Daoy (cell line): ENCODE data around the gene PCDHA8. TPM values are rescaled to one million over a fixed set of nuclear protein-coding genes. Genes with fewer than 3 reads are reported as not detected.
"Not testable (repeated sequence)": the region's sequence is repeated elsewhere in the genome, so short reads cannot be mapped to it uniquely, and the experiment has no call there.

Source experiments
- DNase-seq: peaks from one replicate; pipeline ENCODE4 v3.0.0-alpha.2; 2015; ENCODE audit warnings: low read depth
- total RNA-seq: library from RNA; depleted of rRNA; stranded (reverse); fragments of >200 nt; shearing (Covaris generic); gene quantifications from 2 replicates; pipeline ENCODE4 v1.2.3, GENCODE V29; 2014; rRNA removed

PCDHA8 gene
- total RNA-seq, 1 experiment from 2014 or later = 0.06 TPM

DNA sequence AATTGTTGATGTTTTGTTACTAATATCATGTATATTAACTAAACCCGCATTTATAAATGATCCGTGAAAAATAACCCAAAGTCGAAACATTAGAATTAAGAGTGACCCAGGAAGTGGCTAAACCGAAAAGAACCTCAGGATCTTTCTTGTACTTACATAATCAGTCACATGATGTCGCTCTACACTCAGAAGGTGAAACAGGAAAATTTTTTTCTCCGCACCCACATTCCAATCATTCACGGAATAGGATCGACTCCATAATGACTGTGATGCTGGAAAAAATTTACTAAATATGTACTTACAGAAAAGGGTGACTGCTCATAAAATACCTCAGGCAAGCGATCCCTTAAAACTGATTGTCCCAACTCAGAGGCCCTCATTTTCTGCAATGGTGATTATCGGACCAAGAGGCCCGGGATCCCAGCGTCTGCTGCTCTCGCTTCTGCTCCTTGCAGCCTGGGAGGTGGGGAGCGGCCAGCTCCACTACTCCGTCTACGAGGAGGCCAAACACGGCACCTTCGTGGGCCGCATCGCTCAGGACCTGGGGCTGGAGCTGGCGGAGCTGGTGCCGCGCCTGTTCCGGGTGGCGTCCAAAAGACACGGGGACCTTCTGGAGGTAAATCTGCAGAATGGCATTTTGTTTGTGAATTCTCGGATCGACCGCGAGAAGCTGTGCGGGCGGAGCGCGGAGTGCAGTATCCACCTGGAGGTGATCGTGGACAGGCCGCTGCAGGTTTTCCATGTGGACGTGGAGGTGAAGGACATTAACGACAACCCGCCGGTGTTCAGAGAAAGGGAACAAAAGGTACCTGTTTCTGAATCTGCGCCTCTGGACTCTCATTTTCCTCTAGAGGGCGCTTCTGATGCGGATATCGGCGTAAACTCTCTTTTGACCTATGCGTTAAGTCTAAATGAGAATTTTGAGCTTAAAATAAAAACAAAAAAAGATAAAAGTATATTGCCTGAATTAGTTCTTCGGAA, 34.4 kb downstream of the PCDHA8 start, which contains the start of gene PCDHA12:
Gene PCDHA12 (plus strand): TSS at position 224 of the 981 bp plus-strand sequence. CDS start 165 bp downstream, at position 389.
- DNase-seq = no peak

DNA sequence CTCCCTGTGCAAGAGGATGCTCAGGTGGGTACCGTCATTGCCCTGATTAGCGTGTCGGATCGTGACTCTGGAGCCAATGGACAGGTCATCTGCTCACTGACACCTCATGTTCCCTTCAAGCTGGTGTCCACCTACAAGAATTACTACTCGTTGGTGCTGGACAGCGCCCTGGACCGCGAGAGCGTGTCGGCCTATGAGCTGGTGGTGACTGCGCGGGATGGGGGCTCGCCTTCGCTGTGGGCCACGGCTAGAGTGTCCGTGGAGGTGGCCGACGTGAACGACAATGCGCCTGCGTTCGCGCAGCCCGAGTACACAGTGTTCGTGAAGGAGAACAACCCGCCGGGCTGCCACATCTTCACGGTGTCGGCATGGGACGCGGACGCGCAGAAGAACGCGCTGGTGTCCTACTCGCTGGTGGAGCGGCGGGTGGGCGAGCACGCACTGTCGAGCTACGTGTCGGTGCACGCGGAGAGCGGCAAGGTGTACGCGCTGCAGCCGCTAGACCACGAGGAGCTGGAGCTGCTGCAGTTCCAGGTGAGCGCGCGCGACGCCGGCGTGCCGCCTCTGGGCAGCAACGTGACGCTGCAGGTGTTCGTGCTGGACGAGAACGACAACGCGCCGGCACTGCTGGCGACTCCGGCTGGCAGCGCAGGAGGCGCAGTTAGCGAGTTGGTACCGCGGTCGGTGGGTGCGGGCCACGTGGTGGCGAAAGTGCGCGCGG, 35.7 kb downstream of the PCDHA8 start:
- DNase-seq = not testable (repeated sequence)

DNA sequence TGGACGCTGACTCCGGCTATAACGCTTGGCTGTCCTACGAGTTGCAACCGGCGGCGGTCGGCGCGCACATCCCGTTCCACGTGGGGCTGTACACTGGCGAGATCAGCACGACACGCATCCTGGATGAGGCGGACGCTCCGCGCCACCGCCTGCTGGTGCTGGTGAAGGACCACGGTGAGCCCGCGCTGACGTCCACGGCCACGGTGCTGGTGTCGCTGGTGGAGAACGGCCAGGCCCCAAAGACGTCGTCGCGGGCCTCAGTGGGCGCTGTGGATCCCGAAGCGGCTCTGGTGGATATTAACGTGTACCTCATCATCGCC, 36.2 kb downstream of the PCDHA8 start:
- no peak for DNase-seq

DNA sequence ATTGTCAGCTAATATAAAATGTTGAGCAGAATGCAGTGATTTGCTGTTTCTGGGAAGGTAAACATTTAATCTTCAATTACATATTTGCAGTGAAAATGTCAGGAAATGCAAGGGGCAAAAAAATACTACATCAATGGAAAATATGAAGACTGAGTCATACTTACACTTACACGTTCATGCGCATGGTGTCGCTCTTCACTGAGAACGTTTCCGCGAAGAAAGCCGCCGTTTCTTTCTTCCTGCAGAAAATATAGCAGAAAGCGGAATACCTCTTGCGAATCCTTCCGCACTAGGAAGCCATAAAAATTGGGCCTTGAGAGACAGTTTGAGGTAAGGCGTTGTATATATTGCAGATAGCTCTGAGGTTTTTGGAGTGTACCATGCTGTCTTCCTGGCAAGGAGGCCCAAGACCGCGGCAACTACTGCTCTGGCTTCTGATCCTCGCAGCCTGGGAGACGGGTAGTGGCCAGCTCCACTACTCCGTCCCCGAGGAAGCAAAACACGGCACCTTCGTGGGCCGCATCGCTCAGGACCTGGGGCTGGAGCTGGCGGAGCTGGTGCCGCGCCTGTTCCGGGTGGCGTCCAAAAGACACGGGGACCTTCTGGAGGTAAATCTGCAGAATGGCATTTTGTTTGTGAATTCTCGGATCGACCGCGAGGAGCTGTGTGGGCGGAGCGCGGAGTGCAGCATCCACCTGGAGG, 41.1 kb downstream of the PCDHA8 start, which contains the start of gene PCDHA13:
Gene PCDHA13 (plus strand): TSS at position 236 of the 702 bp plus-strand sequence. CDS start 145 bp downstream, at position 381.
- no peak for DNase-seq

DNA sequence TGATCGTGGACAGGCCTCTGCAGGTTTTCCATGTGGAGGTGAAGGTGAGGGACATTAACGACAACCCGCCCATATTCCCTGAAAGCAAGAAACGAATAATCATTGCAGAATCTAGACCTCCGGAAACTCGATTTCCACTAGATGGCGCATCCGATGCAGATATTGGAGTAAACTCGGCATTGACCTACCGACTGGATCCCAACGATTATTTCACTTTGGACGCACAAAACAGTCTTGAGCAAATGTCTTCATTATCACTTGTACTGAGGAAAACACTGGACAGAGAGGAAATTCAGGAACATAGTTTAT, 41.6 kb downstream of the PCDHA8 start:
- DNase-seq = no peak

DNA sequence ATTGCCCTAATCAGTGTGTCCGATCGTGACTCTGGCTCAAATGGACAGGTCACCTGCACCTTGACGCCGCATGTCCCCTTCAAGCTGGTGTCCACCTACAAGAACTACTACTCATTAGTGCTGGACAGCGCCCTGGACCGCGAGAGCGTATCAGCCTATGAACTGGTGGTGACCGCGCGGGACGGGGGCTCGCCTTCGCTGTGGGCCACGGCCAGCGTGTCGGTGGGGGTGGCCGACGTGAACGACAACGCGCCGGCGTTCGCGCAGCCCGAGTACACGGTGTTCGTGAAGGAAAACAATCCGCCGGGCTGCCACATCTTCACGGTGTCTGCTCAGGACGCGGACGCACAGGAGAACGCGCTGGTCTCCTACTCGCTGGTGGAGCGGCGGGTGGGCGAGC, 42.4 kb downstream of the PCDHA8 start:
- DNase-seq = no peak

DNA sequence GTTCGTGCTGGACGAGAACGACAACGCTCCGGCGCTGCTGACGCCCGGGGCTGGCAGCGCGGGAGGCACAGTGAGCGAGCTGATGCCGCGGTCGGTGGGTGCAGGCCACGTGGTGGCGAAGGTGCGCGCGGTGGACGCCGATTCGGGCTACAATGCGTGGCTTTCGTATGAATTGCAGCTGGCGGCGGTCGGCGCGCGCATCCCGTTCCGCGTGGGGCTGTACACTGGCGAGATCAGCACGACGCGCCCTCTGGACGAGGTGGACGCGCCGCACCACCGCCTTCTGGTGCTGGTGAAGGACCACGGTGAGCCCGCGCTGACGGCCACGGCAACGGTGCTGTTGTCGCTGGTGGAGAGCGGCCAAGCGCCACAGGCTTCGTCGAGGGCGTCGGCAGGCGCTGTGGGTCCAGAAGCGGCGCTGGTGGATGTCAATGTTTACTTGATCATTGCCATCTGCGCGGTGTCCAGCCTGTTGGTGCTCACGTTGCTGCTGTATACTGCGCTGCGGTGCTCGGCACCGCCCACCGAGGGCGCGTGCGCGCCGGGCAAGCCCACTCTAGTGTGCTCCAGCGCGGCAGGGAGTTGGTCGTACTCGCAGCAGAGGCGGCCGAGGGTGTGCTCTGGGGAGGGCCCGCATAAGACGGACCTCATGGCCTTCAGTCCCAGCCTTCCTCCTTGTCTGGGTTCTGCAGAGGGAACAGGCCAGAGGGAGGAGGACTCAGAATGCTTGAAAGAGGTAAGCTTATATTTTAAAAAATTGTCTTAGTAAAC, 43.1 kb downstream of the PCDHA8 start:
- DNase-seq = no peak

Other genes starting within 250 kb of the PCDHA8 start
- 0.11 TPM in 1 of 2 replicates, not detected in the other for gene CD14, start 208.0 kb upstream of the PCDHA8 start, total RNA-seq
- gene TMCO6, start 201.7 kb upstream of the PCDHA8 start, total RNA-seq = 19.1 and 38.7 TPM in 2 replicates
- gene NDUFA2, start 193.6 kb upstream of the PCDHA8 start, total RNA-seq = 64.1 and 70.2 TPM in 2 replicates
- gene IK, start 193.4 kb upstream of the PCDHA8 start, total RNA-seq = 138 and 190 TPM in 2 replicates
- gene WDR55, start 176.3 kb upstream of the PCDHA8 start, total RNA-seq = 16.8 and 22.5 TPM in 2 replicates
- gene DND1, start 167.6 kb upstream of the PCDHA8 start, total RNA-seq = 0.69 and 1.4 TPM in 2 replicates
- 114 and 126 TPM in 2 replicates for gene HARS1, start 149.8 kb upstream of the PCDHA8 start, total RNA-seq
- gene HARS2, start 149.7 kb upstream of the PCDHA8 start, total RNA-seq = 65.1 and 68.8 TPM in 2 replicates
- gene ZMAT2, start 140.7 kb upstream of the PCDHA8 start, total RNA-seq = 84.2 and 124 TPM in 2 replicates
- 0.42 and 1.2 TPM in 2 replicates for gene PCDHA1, start 55.0 kb upstream of the PCDHA8 start, total RNA-seq
- gene PCDHA2, start 46.3 kb upstream of the PCDHA8 start, total RNA-seq = 0.29 TPM in 1 of 2 replicates, not detected in the other
- gene PCDHA3, start 40.1 kb upstream of the PCDHA8 start, total RNA-seq = 0.12 and 0.34 TPM in 2 replicates
- gene PCDHA4, start 34.1 kb upstream of the PCDHA8 start, total RNA-seq = 1.0 and 3.0 TPM in 2 replicates
- 0.39 and 0.69 TPM in 2 replicates for gene PCDHA5, start 19.6 kb upstream of the PCDHA8 start, total RNA-seq
- gene PCDHA6, start 13.2 kb upstream of the PCDHA8 start, total RNA-seq = 5.4 and 7.0 TPM in 2 replicates
- gene PCDHA7, start 6.9 kb upstream of the PCDHA8 start, total RNA-seq = 0.71 and 0.97 TPM in 2 replicates
- 0.11 and 0.51 TPM in 2 replicates for gene PCDHA9, start 7.2 kb downstream of the PCDHA8 start, total RNA-seq
- gene PCDHA10, start 14.7 kb downstream of the PCDHA8 start, total RNA-seq = 0.68 and 3.3 TPM in 2 replicates
- 1.9 and 2.0 TPM in 2 replicates for gene PCDHA11, start 27.8 kb downstream of the PCDHA8 start, total RNA-seq
- gene PCDHA12, start 34.1 kb downstream of the PCDHA8 start, total RNA-seq = 0.69 and 1.5 TPM in 2 replicates
- 0.17 and 0.71 TPM in 2 replicates for gene PCDHA13, start 40.9 kb downstream of the PCDHA8 start, total RNA-seq
- gene PCDHAC1, start 85.1 kb downstream of the PCDHA8 start, total RNA-seq = 1.6 and 3.1 TPM in 2 replicates
- gene PCDHAC2, start 125.3 kb downstream of the PCDHA8 start, total RNA-seq = 1.2 and 1.3 TPM in 2 replicates
- 0.06 TPM in 1 of 2 replicates, not detected in the other for gene PCDHB1, start 210.2 kb downstream of the PCDHA8 start, total RNA-seq